ENCODE measurements around the gene STXBP6.
A peak's percentile ranks its signal among the peaks of the same experiment; 100 is the strongest.

The STXBP6 gene

GRCh38 chr14:25049568-25050268, at the start of gene STXBP6:
STXBP6 (minus strand) TSS chr14:25050147; CDS start chr14:24974818, 75,329 bp downstream.
- peak; percentile 62 to 95 (median 90) for DNase-seq
- intact Hi-C loops (cut with DNase I), result loop anchor here (5.0 to 10.0 kb wide), 2 partner anchors 83 to 315 kb away; no protein-coding TSS in a partner anchor

- intact Hi-C loops (cut with DNase I), result no loop called here
- DNase-seq, result no peak
Observed at GRCh38 chr14:25097120-25097519, 47.2 kb upstream of the STXBP6 start.

GRCh38 chr14:25095736-25096437, 45.9 kb upstream of the STXBP6 start:
- intact Hi-C loops (cut with DNase I), result no loop called here
- no peak for DNase-seq

GRCh38 chr14:25094171-25094907, 44.4 kb upstream of the STXBP6 start:
- no peak for DNase-seq
- intact Hi-C loops (cut with DNase I), result no loop called here

GRCh38 chr14:25092258-25092740, 42.4 kb upstream of the STXBP6 start:
- no peak for DNase-seq
- intact Hi-C loops (cut with DNase I), result no loop called here

GRCh38 chr14:25090716-25091454, 40.9 kb upstream of the STXBP6 start:
- DNase-seq, result peak in 41 of 42 donors; percentile 10 to 77 (median 48)
- intact Hi-C loops (cut with DNase I), result no loop called here

- intact Hi-C loops (cut with DNase I), result no loop called here
- no peak for DNase-seq
Observed at GRCh38 chr14:25090256-25090655, 40.3 kb upstream of the STXBP6 start.

- DNase-seq, result no peak
- intact Hi-C loops (cut with DNase I), result no loop called here
Observed at GRCh38 chr14:25089496-25089895, 39.5 kb upstream of the STXBP6 start.

- intact Hi-C loops (cut with DNase I), result no loop called here
- DNase-seq, result no peak
Observed at GRCh38 chr14:25086821-25087396, 37.0 kb upstream of the STXBP6 start.

GRCh38 chr14:25086081-25086480, 36.1 kb upstream of the STXBP6 start:
- no peak for DNase-seq
- intact Hi-C loops (cut with DNase I), result no loop called here

GRCh38 chr14:25080682-25081081, 30.7 kb upstream of the STXBP6 start:
- no peak for DNase-seq
- intact Hi-C loops (cut with DNase I), result no loop called here

- DNase-seq, result no peak
- intact Hi-C loops (cut with DNase I), result no loop called here
Observed at GRCh38 chr14:25079311-25079710, 29.4 kb upstream of the STXBP6 start.

GRCh38 chr14:25074099-25074685, 24.2 kb upstream of the STXBP6 start:
- intact Hi-C loops (cut with DNase I), result no loop called here
- DNase-seq, result peak in 1 of 42 donors; percentile 6

- intact Hi-C loops (cut with DNase I), result no loop called here
- peak in 3 of 42 donors; percentile 5 to 21 (median 14) for DNase-seq
Observed at GRCh38 chr14:25069879-25070278, 19.9 kb upstream of the STXBP6 start.

GRCh38 chr14:25067600-25067999, 17.7 kb upstream of the STXBP6 start:
- DNase-seq, result no peak
- intact Hi-C loops (cut with DNase I), result no loop called here

- DNase-seq, result no peak
- intact Hi-C loops (cut with DNase I), result no loop called here
Observed at GRCh38 chr14:25062022-25062321, 12.0 kb upstream of the STXBP6 start.

- peak in 8 of 42 donors; percentile 15 to 55 (median 40) for DNase-seq
- intact Hi-C loops (cut with DNase I), result loop anchor here (5.0 kb wide), 1 partner anchor 56 kb away; no protein-coding TSS in a partner anchor
Observed at GRCh38 chr14:25056688-25057078, 6.7 kb upstream of the STXBP6 start.

- intact Hi-C loops (cut with DNase I), result loop anchor here (5.0 kb wide), 1 partner anchor 56 kb away; no protein-coding TSS in a partner anchor
- DNase-seq, result no peak
Observed at GRCh38 chr14:25055992-25056687, 6.2 kb upstream of the STXBP6 start.

Measured in head of caudate nucleus (tissue), 42 donors.